NB4 (cell line): Measurements from ENCODE around the gene KCTD17.

Experiments used
- DNase-seq: peaks from one replicate; pipeline ENCODE4 v3.0.0; 2010; ENCODE audit warnings: low read depth
- H3K4me3 ChIP-seq: one replicate; pipeline ENCODE4 v1.5.1; 2011; ENCODE audit warnings: mild to moderate bottlenecking, low read depth, low read length, moderate library complexity
- CTCF ChIP-seq: IDR thresholded peaks from one replicate; pipeline ENCODE4 v1.5.1; 2012; ENCODE audit warnings: low read depth, low read length
- MYC ChIP-seq: IDR thresholded peaks from 2 replicates; pipeline ENCODE4 v1.6.1; 2011; ENCODE audit warnings: low read depth, low read length
- POLR2A ChIP-seq: IDR thresholded peaks from 2 replicates; pipeline ENCODE4 v1.6.1; 2011; ENCODE audit warnings: mild to moderate bottlenecking; ENCODE audit not compliant: insufficient read length; ENCODE audit errors: extremely low read depth
- TF ChIP-seq, protein P1 (sequence below): IDR thresholded peaks from 2 replicates; pipeline ENCODE4 v1.6.1; 2011; ENCODE audit warnings: low read depth, low read length

Gene KCTD17

GRCh38 chr22:37009490-37009889 is 42.1 kb upstream of the KCTD17 start:
- H3K4me3 ChIP-seq = no peak overlapping the region
- TF ChIP-seq, protein P1, sequence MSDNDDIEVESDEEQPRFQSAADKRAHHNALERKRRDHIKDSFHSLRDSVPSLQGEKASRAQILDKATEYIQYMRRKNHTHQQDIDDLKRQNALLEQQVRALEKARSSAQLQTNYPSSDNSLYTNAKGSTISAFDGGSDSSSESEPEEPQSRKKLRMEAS = no peak
- TF ChIP-seq CTCF (no peak), POLR2A (no peak), MYC (no peak)
- no peak for DNase-seq

DNA sequence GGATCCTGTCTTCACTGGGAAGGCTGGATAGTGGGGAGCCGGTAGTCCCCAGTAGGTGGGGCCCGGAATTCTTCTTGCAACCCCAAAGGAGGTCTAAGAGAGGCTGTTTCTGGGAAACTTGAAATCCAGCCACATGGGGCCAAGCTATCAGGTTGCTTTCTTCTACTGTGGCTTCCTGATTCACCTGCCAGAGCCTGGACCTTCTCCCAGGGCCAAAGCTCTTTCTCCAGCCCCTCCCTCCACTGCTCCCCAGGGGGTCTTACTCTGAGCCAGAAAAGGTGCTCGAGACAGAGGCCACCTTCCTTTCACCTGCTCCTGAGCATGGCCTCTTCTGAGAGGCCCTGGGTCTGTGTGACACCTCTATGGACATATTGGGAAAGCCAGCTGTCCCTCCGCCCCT is 41.4 kb upstream of the KCTD17 start:
- TF ChIP-seq POLR2A = no peak
- TF ChIP-seq CTCF = no peak
- TF ChIP-seq MYC = no peak
- TF ChIP-seq, protein P1 = no peak
- DNase-seq = no peak

DNA sequence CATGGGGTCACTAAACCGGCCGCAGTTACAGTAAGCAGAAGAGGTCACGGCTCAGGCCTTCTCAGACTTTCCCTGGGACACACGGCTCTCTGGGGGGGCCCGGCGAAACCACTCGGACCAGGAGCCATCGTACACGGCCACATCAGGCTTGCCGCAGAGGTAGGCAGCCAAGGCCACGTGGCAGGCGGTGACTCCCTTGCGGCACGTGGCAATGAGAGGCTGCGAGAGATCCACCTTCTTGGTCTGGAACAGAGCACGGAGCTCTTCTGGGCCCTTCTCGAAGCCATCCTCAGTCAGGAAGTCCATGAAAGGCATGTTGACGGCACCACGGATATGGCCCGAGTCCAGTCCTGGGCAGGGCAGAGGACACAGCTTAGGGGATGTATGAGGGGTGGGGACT is 40.6 kb upstream of the KCTD17 start:
- no peak overlapping the region for H3K4me3 ChIP-seq
- TF ChIP-seq, protein P1 = no peak
- TF ChIP-seq POLR2A = no peak
- no peak for TF ChIP-seq MYC
- no peak for TF ChIP-seq CTCF
- no peak for DNase-seq

More for the DNA sequence above, 41.4 kb upstream of the KCTD17 start:
- no peak overlapping the region for H3K4me3 ChIP-seq

GRCh38 chr22:37011472-37011871 is 40.1 kb upstream of the KCTD17 start:
- TF ChIP-seq CTCF = no peak
- no peak for TF ChIP-seq POLR2A
- no peak for TF ChIP-seq MYC
- TF ChIP-seq, protein P1 = no peak
- DNase-seq = no peak
- no peak overlapping the region for H3K4me3 ChIP-seq

GRCh38 chr22:37012262-37012904 is 39.2 kb upstream of the KCTD17 start:
- TF ChIP-seq POLR2A (no peak), CTCF (no peak), MYC (no peak)
- TF ChIP-seq, protein P1 = no peak
- no peak for DNase-seq
- no peak overlapping the region for H3K4me3 ChIP-seq
